Measurements from ENCODE around the gene A3GALT2.

- TF ChIP-seq ZNF274 (IDR thresholded peaks at IDR 0.05; ENCODE audit: low read length) = no peak
- TF ChIP-seq ZNF274 (tag by site-specific recombination; IDR thresholded peaks at IDR 0.05; ENCODE audit: borderline replicate concordance) = no peak
- no peak for TF ChIP-seq ZNF664 (tag by site-specific recombination; IDR thresholded peaks at IDR 0.05)
- TF ChIP-seq TCF7L2 (IDR thresholded peaks at IDR 0.05; ENCODE audit: borderline replicate concordance, low read depth, low read length) = no peak
- no peak for TF ChIP-seq ZNF324 (tag by site-specific recombination; IDR thresholded peaks at IDR 0.05)
- no peak for TF ChIP-seq ZBTB11 (tag by site-specific recombination; conservative IDR thresholded peaks at IDR 0.05; ENCODE audit: low read depth)
- TF ChIP-seq CTCF (tag by site-specific recombination; IDR thresholded peaks at IDR 0.05) = no peak
- TF ChIP-seq ZNF37A (tag by site-specific recombination; IDR thresholded peaks at IDR 0.05) = no peak
- TF ChIP-seq WT1 (tag by site-specific recombination; IDR thresholded peaks at IDR 0.05) = no peak
- no peak for TF ChIP-seq ZNF366 (tag by site-specific recombination; conservative IDR thresholded peaks at IDR 0.05)
- no peak for TF ChIP-seq ZNF624 (tag by site-specific recombination; IDR thresholded peaks at IDR 0.05)
- no peak for TF ChIP-seq MEIS1 (CRISPR knock-in tag; IDR thresholded peaks at IDR 0.05; ENCODE audit: borderline replicate concordance)
- no peak for TF ChIP-seq HOXC10 (CRISPR knock-in tag; IDR thresholded peaks at IDR 0.05)
- TF ChIP-seq ZNF561 (tag by site-specific recombination; IDR thresholded peaks at IDR 0.05; ENCODE audit: borderline replicate concordance) = no peak
- TF ChIP-seq REST (tag by site-specific recombination; IDR thresholded peaks at IDR 0.05) = no peak
Measured at GRCh38 chr1:33257207-33257771, 63.6 kb downstream of the A3GALT2 start.
